Stimulated activated naive B cell treated with anti-CD40 and anti-IgM and Interleukin-4, amounts not matched to agents 10 μg/mL and 1 μg/mL and 100 μg/mL, for 72 hours (primary cell): Measurements from ENCODE around the gene TEX2.

Source experiments
- ATAC-seq, 2 donors: fragments of 150-1000 bp; cut with Tn5 transposase; replicated peaks; 2 replicates each; pipeline ENCODE4 v1.10.0; 2021; ENCODE audit warnings: moderate library complexity in 1 of 2
- DNase-seq: peaks from one replicate; pipeline ENCODE4 v3.0.0; 2021
- H3K27ac Mint-ChIP-seq: one replicate; pipeline ENCODE4 v1.8.0; 2022; ENCODE audit warnings: mild to moderate bottlenecking, mixed read lengths
- H3K27me3 Mint-ChIP-seq, 2 donors: one replicate each; pipeline ENCODE4 v1.8.0; 2022; ENCODE audit warnings: mixed read lengths in 2 of 2
- H3K36me3 Mint-ChIP-seq, 2 donors: one replicate each; pipeline ENCODE4 v1.8.0; 2022; ENCODE audit warnings: mixed read lengths in 2 of 2, mild to moderate bottlenecking in 1 of 2
- H3K4me1 Mint-ChIP-seq, 2 donors: one replicate each; pipeline ENCODE4 v1.8.0; 2022; ENCODE audit warnings: mixed read lengths in 2 of 2, mild to moderate bottlenecking in 1 of 2
- H3K4me3 Mint-ChIP-seq, 2 donors: one replicate each; pipeline ENCODE4 v1.8.0; 2022; ENCODE audit warnings: mild to moderate bottlenecking in 2 of 2, mixed read lengths in 2 of 2, moderate library complexity in 1 of 2
- H3K9me3 Mint-ChIP-seq, 2 donors: one replicate each; pipeline ENCODE4 v1.8.0; 2022; ENCODE audit warnings: mixed read lengths in 2 of 2, mild to moderate bottlenecking in 1 of 2

TEX2 gene

DNA sequence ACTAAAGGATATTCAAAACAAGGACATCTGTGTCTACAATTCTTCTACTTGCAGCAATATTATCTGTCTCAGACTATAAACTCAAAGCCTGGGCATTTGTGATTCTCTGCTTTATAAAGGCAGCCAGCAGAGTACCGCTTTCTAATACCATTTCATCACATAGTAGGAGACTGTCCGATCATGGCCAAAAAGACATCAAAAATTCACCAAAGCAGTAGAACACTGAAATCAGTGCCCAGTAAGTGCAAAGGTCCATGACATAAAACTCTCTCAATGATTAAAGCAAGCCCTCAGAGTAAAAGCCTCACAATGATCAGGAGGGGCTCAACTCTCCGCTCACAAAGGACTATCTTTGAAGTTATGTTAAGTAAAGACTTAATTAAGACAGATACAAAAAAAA, 156.1 kb downstream of the TEX2 start:
- H3K4me3 Mint-ChIP-seq = no peak overlapping the region
- ATAC-seq = no peak
- no peak overlapping the region for H3K27ac Mint-ChIP-seq
- H3K27me3 Mint-ChIP-seq = no peaks in the 10 kb centered on the region
- H3K9me3 Mint-ChIP-seq = no peaks in the 10 kb centered on the region
- DNase-seq = no peak
- H3K4me1 Mint-ChIP-seq = peaks cover 6 to 13% of the 10 kb centered on the region in 2 donors
- no peaks in the 10 kb centered on the region for H3K36me3 Mint-ChIP-seq

- H3K27ac Mint-ChIP-seq = no peak overlapping the region
- no peak overlapping the region for H3K4me3 Mint-ChIP-seq
- no peaks in the 10 kb centered on the region for H3K36me3 Mint-ChIP-seq
- no peak for ATAC-seq
- H3K27me3 Mint-ChIP-seq = no peaks in the 10 kb centered on the region
- DNase-seq = no peak
- peaks cover 0 to 2% of the 10 kb centered on the region in 2 donors for H3K4me1 Mint-ChIP-seq
- no peaks in the 10 kb centered on the region for H3K9me3 Mint-ChIP-seq
Observed at GRCh38 chr17:64103391-64104364, 159.4 kb downstream of the TEX2 start.

- no peaks in the 10 kb centered on the region for H3K27me3 Mint-ChIP-seq
- no peaks in the 10 kb centered on the region for H3K9me3 Mint-ChIP-seq
- H3K36me3 Mint-ChIP-seq = no peaks in the 10 kb centered on the region
- ATAC-seq (no peak), DNase-seq (no peak)
- H3K27ac Mint-ChIP-seq = no peak overlapping the region
- no peak overlapping the region for H3K4me3 Mint-ChIP-seq
- H3K4me1 Mint-ChIP-seq = peaks cover 0 to 2% of the 10 kb centered on the region in 2 donors
Observed at GRCh38 chr17:64102627-64103390, 160.3 kb downstream of the TEX2 start.

GRCh38 chr17:64099543-64099942, 163.5 kb downstream of the TEX2 start:
- H3K9me3 Mint-ChIP-seq = no peaks in the 10 kb centered on the region
- no peak for ATAC-seq
- no peak overlapping the region for H3K27ac Mint-ChIP-seq
- peaks cover 4 to 7% of the 10 kb centered on the region in 2 donors for H3K4me1 Mint-ChIP-seq
- no peak overlapping the region for H3K4me3 Mint-ChIP-seq
- H3K36me3 Mint-ChIP-seq = peaks cover 3 to 16% of the 10 kb centered on the region in 2 donors
- DNase-seq = no peak
- no peaks in the 10 kb centered on the region for H3K27me3 Mint-ChIP-seq
